Duodenal mucosa (tissue), 2 donors: ENCODE results near the gene CLCN7.

Experiments
- H3K27ac ChIP-seq: one replicate; pipeline ENCODE4 v1.7.0; 2013; ENCODE audit warnings: low read depth, low read length
- H3K27me3 ChIP-seq, 2 donors: one replicate each; pipeline ENCODE4 v1.7.0; 2013; ENCODE audit warnings: low read length in 2 of 2, control low read depth in 1 of 2; ENCODE audit not compliant: insufficient read depth in 2 of 2, control insufficient read depth in 1 of 2
- H3K36me3 ChIP-seq, 2 donors: one replicate each; pipeline ENCODE4 v1.7.0; 2013; ENCODE audit warnings: low read length in 2 of 2, control low read depth in 1 of 2; ENCODE audit not compliant: insufficient read depth in 2 of 2, control insufficient read depth in 1 of 2
- H3K4me1 ChIP-seq, 2 donors: one replicate each; pipeline ENCODE4 v1.7.0; 2013; ENCODE audit warnings: low read length in 2 of 2, control low read depth in 1 of 2; ENCODE audit not compliant: insufficient read depth in 2 of 2, control insufficient read depth in 1 of 2
- H3K4me3 ChIP-seq, 2 donors: one replicate each; pipeline ENCODE4 v1.7.0; 2013; ENCODE audit warnings: low read length in 2 of 2, low read depth in 1 of 2
- H3K9ac ChIP-seq, 2 donors: one replicate each; pipeline ENCODE4 v1.7.0; 2013; ENCODE audit warnings: low read length in 2 of 2, low read depth in 1 of 2
- H3K9me3 ChIP-seq, 2 donors: one replicate each; pipeline ENCODE4 v1.7.0; 2013; ENCODE audit warnings: low read length in 2 of 2, control low read depth in 1 of 2; ENCODE audit not compliant: control insufficient read depth in 1 of 2

The CLCN7 gene

GRCh38 chr16:1437606-1438005 lies 37.2 kb downstream of the CLCN7 start:
- Histone ChIP-seq H3K27ac (no peak overlapping the region), H3K4me1 (no peaks in the 10 kb centered on the region)

DNA sequence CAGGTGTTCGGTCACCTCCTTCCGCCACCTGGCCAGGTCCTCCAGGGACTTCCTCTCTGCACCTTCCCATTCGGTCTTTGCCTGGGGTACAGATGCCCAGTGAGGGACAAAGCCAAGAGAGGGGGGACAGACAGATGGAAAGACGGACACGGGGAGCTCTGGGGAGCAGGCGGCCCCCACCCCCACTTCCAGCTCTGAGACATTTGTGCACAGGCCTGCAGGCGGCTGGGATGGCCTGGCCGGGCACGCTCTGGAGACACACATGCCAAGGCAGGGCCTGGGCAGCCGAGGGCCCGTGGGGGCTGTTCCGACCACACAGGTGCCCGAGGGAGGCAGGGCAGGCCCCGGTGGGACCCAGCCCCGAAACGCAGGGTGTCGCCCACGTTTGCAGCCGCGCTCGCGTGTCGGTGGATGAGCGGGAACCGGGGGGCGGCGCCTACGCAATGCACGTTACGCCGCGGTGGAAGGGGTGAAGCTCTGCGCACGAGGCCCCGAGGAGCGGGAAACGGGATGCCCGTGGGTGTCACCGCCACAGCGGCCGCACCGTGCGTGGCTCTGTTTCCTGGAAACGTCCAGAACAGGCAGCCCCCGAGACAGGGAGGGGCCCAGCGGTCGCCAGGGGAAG lies 38.0 kb downstream of the CLCN7 start:
- Histone ChIP-seq H3K36me3 (no peaks in the 10 kb centered on the region), H3K9ac (no peak overlapping the region), H3K4me3 (no peak overlapping the region), H3K4me1 (no peaks in the 10 kb centered on the region), H3K9me3 (no peaks in the 10 kb centered on the region), H3K27ac (no peak overlapping the region), H3K27me3 (no peaks in the 10 kb centered on the region)

More at GRCh38 chr16:1437606-1438005, 37.2 kb downstream of the CLCN7 start:
- Histone ChIP-seq H3K9ac (no peak overlapping the region), H3K9me3 (no peaks in the 10 kb centered on the region), H3K36me3 (no peaks in the 10 kb centered on the region), H3K27me3 (no peaks in the 10 kb centered on the region), H3K4me3 (no peak overlapping the region)

GRCh38 chr16:1435921-1436697 lies 38.7 kb downstream of the CLCN7 start:
- Histone ChIP-seq H3K4me1 (no peaks in the 10 kb centered on the region), H3K27me3 (no peaks in the 10 kb centered on the region), H3K9me3 (no peaks in the 10 kb centered on the region), H3K4me3 (no peak overlapping the region), H3K9ac (no peak overlapping the region), H3K27ac (no peak overlapping the region), H3K36me3 (no peaks in the 10 kb centered on the region)

DNA sequence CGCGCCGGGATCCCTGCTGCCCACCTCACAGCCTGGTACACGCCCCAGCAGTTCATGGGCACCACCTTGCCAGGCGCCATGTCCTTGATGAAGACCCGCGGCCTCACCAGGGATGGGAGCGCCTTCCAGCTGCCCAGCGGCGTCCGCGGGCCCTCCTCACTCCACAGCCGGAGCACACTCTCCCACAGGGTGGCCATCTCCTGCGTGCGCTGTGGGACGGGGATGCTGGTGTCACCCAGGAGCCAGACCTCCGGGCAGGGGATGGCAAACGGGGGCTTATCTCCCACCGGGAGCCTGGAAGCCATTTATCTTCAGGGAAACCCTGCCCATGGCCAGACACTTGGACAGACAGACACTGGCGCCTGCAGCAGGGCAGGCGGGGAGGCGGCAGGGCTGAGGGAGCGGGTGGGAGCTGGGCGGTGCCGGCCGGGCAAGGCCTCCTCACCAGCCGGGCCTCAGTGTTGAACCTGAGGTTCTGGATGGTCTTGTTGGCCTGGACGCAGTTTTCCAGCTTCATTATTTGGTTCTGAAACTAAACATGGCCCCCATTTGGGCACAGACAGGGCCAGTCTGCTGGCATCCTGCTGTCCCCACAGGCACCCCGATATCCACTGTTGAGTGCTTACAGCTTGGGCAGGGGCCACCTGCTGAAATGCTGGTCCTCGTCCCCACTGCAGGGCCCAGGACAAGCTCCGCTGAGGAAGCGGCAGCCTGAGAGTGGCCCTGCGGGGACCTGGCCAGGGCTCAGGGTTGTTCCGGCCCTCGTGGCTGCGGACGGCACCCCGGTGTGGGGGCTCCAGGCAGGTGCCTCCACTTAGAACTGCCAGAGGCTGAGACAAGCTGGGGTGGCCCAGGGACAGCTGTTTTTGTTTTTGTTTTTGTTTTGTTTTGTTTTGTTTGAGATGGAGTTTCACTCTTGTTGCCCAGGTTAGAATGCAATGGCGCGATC lies 39.9 kb downstream of the CLCN7 start:
- Histone ChIP-seq H3K4me1 (no peaks in the 10 kb centered on the region), H3K36me3 (no peaks in the 10 kb centered on the region), H3K9ac (no peak overlapping the region), H3K27ac (no peak overlapping the region), H3K4me3 (no peak overlapping the region), H3K9me3 (no peaks in the 10 kb centered on the region), H3K27me3 (peaks cover 2 to 5% of the 10 kb centered on the region in 2 donors)

DNA sequence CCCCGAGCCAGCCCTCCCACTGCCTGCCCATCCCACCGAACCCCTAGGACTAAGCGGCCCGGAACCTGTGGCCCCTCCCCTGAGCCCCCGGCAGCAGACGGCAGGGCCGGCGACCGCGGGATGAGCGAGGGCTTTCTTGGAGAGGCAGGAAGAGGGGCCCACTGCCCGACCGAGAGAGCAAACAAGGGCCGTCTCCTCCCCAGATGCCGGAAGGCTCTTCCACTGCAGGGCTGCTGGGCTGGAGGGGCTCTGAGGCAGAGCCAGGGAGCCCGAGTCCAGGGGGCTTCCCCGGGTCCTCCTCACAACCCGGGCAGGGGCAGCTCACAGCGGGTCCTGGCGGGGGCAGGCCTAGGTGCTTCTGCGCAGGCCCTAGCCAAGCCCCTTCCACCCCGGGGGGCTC lies 41.1 kb downstream of the CLCN7 start:
- Histone ChIP-seq H3K9me3 (no peaks in the 10 kb centered on the region), H3K9ac (no peak overlapping the region), H3K27me3 (peaks cover 4 to 8% of the 10 kb centered on the region in 2 donors), H3K36me3 (no peaks in the 10 kb centered on the region), H3K4me1 (no peaks in the 10 kb centered on the region), H3K27ac (no peak overlapping the region), H3K4me3 (no peak overlapping the region)

GRCh38 chr16:1433263-1433560 lies 41.6 kb downstream of the CLCN7 start:
- Histone ChIP-seq H3K9ac (no peak overlapping the region), H3K27ac (no peak overlapping the region), H3K4me1 (no peaks in the 10 kb centered on the region), H3K4me3 (no peak overlapping the region), H3K9me3 (no peaks in the 10 kb centered on the region), H3K27me3 (peaks cover 4 to 8% of the 10 kb centered on the region in 2 donors), H3K36me3 (no peaks in the 10 kb centered on the region)

DNA sequence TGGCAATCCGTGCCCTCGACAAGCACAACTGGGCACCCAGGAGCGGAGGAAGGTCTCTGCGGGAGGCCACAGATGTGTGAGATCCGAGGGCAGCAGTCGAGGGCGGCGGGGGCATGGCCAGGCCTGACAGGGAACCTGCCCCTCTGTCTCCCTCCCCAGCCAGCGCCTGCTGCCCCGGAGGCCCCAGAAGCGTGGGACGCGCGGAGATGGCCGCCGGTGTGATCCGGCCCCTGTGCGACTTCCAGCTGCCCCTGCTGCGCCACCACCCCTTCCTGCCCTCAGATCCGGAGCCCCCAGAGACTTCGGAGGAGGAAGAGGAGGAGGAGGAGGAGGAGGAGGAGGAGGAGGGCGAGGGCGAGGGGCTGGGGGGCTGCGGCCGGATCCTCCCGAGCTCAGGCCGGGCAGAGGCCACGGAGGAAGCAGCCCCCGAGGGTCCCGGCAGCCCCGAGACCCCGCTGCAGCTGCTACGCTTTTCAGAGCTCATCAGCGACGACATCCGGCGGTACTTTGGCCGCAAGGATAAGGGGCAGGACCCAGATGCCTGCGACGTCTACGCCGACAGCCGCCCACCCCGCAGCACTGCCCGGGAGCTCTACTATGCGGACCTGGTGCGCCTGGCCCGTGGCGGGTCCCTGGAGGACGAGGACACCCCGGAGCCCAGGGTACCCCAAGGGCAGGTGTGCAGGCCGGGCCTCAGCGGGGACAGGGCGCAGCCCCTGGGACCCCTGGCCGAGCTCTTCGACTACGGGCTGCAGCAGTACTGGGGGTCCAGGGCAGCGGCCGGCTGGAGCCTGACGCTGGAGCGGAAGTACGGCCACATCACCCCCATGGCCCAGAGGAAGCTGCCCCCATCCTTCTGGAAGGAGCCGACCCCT lies 42.2 kb downstream of the CLCN7 start:
- Histone ChIP-seq H3K36me3 (no peaks in the 10 kb centered on the region), H3K27ac (no peak overlapping the region), H3K27me3 (peaks cover 4 to 8% of the 10 kb centered on the region in 2 donors), H3K9me3 (no peaks in the 10 kb centered on the region), H3K4me1 (no peaks in the 10 kb centered on the region), H3K4me3 (no peak overlapping the region), H3K9ac (no peak overlapping the region)

DNA sequence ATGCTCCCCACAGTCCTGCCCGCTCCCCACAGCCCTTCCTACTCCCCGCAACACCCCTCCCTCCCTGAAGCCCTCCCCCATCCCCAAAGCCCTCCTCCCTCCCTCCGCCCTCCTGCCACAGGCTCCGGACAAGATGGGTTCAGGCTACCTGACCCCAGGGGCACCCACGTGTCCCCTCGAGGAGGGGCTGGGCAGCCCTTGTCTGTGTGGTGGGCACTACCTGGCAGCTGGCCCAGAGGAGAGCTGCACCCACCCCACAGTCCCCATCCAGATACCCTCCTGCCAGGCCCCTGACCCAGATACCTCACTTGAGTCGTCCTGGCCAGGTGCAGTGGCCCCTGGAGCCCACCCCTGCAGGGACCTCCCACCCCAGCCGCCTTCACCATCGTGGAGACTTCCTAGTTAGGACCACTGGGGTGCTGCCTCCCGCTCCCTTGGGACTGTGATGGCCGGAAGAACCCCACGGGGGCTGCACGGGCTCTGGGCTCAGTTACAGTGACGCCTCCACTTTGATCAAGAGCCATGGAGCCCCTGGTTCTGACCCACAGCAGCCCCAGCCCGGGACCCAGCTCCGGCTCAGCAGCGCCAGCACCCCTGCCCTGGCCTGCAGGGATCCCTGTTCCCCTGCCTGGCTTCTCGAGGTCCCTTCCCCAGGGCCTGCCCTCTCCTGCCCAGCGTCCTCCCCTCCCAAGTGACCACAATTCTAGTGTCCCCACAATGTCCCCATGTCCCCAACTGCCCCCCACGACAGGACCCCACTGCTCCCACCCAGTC lies 43.1 kb downstream of the CLCN7 start:
- Histone ChIP-seq H3K27me3 (peaks cover 4 to 8% of the 10 kb centered on the region in 2 donors), H3K27ac (no peak overlapping the region), H3K9ac (no peak overlapping the region), H3K9me3 (no peaks in the 10 kb centered on the region), H3K36me3 (no peaks in the 10 kb centered on the region), H3K4me3 (no peak overlapping the region), H3K4me1 (no peaks in the 10 kb centered on the region)
